ENCODE results near the gene DMWD.

Gene DMWD

GRCh38 chr19:45792470-45793177 is at the start of gene DMWD:
TSS of gene DMWD (minus strand) at chr19:45792845. CDS start at chr19:45792756, 89 bp downstream.
- TF ChIP-seq CTCF (IDR thresholded peaks at IDR 0.05; ENCODE audit: borderline replicate concordance, insufficient read depth, low read depth, low read length) = no peak
- peak within 1 kb of the TSS; percentile 88 for H3K4me3 ChIP-seq (ENCODE audit: low read depth, low read length)

GRCh38 chr19:45842198-45842597 is 49.6 kb upstream of the DMWD start:
- no peak overlapping the region for H3K4me3 ChIP-seq (ENCODE audit: low read depth, low read length)
- TF ChIP-seq CTCF (IDR thresholded peaks at IDR 0.05; ENCODE audit: borderline replicate concordance, insufficient read depth, low read depth, low read length) = no peak

- H3K4me3 ChIP-seq (ENCODE audit: low read depth, low read length) = no peak overlapping the region
- TF ChIP-seq CTCF (IDR thresholded peaks at IDR 0.05; ENCODE audit: borderline replicate concordance, insufficient read depth, low read depth, low read length) = no peak
These were observed 42.3 kb upstream of the DMWD start for GRCh38 chr19:45834970-45835369.

- H3K4me3 ChIP-seq (ENCODE audit: low read depth, low read length) = no peak overlapping the region
- no peak for TF ChIP-seq CTCF (IDR thresholded peaks at IDR 0.05; ENCODE audit: borderline replicate concordance, insufficient read depth, low read depth, low read length)
These were observed 36.3 kb upstream of the DMWD start for GRCh38 chr19:45828945-45829344.

GRCh38 chr19:45828523-45828922 is 35.9 kb upstream of the DMWD start:
- no peak for TF ChIP-seq CTCF (IDR thresholded peaks at IDR 0.05; ENCODE audit: borderline replicate concordance, insufficient read depth, low read depth, low read length)
- no peak overlapping the region for H3K4me3 ChIP-seq (ENCODE audit: low read depth, low read length)

- no peak for TF ChIP-seq CTCF (IDR thresholded peaks at IDR 0.05; ENCODE audit: borderline replicate concordance, insufficient read depth, low read depth, low read length)
- no peak overlapping the region for H3K4me3 ChIP-seq (ENCODE audit: low read depth, low read length)
These were observed 34.9 kb upstream of the DMWD start for GRCh38 chr19:45827459-45828093.

- H3K4me3 ChIP-seq (ENCODE audit: low read depth, low read length) = no peak overlapping the region
- TF ChIP-seq CTCF (IDR thresholded peaks at IDR 0.05; ENCODE audit: borderline replicate concordance, insufficient read depth, low read depth, low read length) = no peak
These were observed 34.3 kb upstream of the DMWD start for GRCh38 chr19:45826934-45827333.
